Small intestine (tissue), 7 donors: ENCODE data around the gene DPH1. TPM values are rescaled to one million over a fixed set of nuclear protein-coding genes. Genes with fewer than 3 reads are reported as not detected.

Source experiments
- DNase-seq, 2 donors: peaks; one replicate each; pipeline versions ENCODE4 v3.0.0 to v3.0.0-alpha.2; 2013
- FAIRE-seq: peaks from 2 replicates; lab custom pipeline; 2012; peaks lifted over from hg19 to GRCh38; lab: Jason Lieb, UNC
- H3K27ac ChIP-seq, 3 donors: one replicate each; pipeline ENCODE4 v1.5.1; 2013; ENCODE audit warnings: low read length in 2 of 3, mild to moderate bottlenecking in 2 of 3, control low read depth in 1 of 3, inconsistent platforms in 1 of 3, low read depth in 1 of 3, moderate library complexity in 1 of 3
- H3K27me3 ChIP-seq, 3 donors: one replicate each; pipeline ENCODE4 v1.6.1; 2013; ENCODE audit warnings: low read length in 3 of 3, inconsistent platforms in 1 of 3; ENCODE audit not compliant: control insufficient read depth in 3 of 3, insufficient read depth in 3 of 3
- H3K36me3 ChIP-seq, 3 donors: one replicate each; pipeline ENCODE4 v1.6.1; 2013; ENCODE audit warnings: low read length in 3 of 3, inconsistent platforms in 1 of 3, low read depth in 1 of 3, mild to moderate bottlenecking in 1 of 3, moderate library complexity in 1 of 3; ENCODE audit not compliant: control insufficient read depth in 3 of 3, insufficient read depth in 2 of 3
- H3K4me1 ChIP-seq, 3 donors: one replicate each; pipeline ENCODE4 v1.6.1; 2013; ENCODE audit warnings: low read length in 2 of 3, inconsistent platforms in 1 of 3, low read depth in 1 of 3, mild to moderate bottlenecking in 1 of 3, moderate library complexity in 1 of 3; ENCODE audit not compliant: control insufficient read depth in 3 of 3, insufficient read depth in 2 of 3
- H3K4me3 ChIP-seq, 3 donors: one replicate each; pipeline ENCODE4 v1.5.1; 2013; ENCODE audit warnings: low read length in 3 of 3, control low read depth in 1 of 3, inconsistent platforms in 1 of 3, low read depth in 1 of 3, mild to moderate bottlenecking in 1 of 3, moderate library complexity in 1 of 3
- H3K9me3 ChIP-seq, 2 donors: one replicate each; pipeline ENCODE4 v1.6.1; 2013; ENCODE audit warnings: low read depth in 1 of 2, low read length in 1 of 2; ENCODE audit not compliant: control insufficient read depth in 2 of 2, insufficient read depth in 1 of 2
- WGBS, 3 donors: extraction: QIAGEN DNeasy Blood & Tissue Kit; methylation state at CpG; one replicate each; pipeline ENCODE4 v1.1.7; 2013; 5-methylcytosine and 5-hydroxymethylcytosine counted together
- polyA plus RNA-seq, 4 donors: library from polyadenylated mRNA; stranded (reverse) in 3 of 4; unstranded in 1 of 4; fragments of 200-250 nt in 3 of 4; fragments of 120-200 nt in 1 of 4; gene quantifications; one replicate each; pipeline versions ENCODE4 v1.2.1 to v1.2.3, GENCODE V29; 2013
- donor health status: healthy with polysubstance abuse.
- donor health status: control.
- donor health status: control.
- donor health status: Bipolar disorder and iron deficiency.
- donor health status: healthy.

The DPH1 gene
- polyA plus RNA-seq, 4 donors = 11.6 to 40.2 (median 15.8) TPM

DNA sequence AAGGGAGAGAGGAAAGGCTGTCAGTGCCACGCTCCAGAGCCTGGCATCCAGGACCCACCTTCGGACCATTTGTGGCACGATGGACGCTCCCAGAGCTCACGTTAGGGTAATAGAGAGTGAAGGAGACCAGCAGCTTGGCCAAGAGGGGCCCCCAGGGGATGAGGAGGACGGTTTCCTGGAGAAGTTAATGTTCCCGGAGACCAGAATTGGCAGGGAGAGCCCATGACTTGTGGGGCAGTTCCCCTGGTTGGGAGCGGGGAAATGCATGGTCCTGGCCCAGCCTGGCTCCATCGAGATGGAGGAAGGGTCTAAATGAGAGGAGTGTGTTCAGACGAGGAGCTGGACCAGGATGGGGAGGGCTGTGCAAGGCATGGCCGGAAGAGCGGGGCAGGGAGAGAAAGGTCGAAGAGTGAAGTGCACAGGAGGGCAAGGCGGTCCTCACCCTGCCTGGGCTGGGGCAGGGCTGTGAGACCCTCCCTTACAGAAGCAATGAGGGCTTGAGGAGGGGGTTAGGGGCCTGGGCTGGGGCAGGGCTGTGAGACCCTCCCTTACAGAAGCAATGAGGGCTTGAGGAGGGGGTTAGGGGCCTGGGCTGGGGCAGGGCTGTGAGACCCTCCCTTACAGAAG, 22.1 kb downstream of the DPH1 start:
- peaks cover 0 to 68% (median 5%) of the 10 kb centered on the region in 3 donors for H3K27me3 ChIP-seq
- DNase-seq = peak in 1 of 2 donors; percentile 22
- WGBS, 3 donors = 35 to 59% (median 43%) methylated on average over 14 of the region's 14 CpGs

DNA sequence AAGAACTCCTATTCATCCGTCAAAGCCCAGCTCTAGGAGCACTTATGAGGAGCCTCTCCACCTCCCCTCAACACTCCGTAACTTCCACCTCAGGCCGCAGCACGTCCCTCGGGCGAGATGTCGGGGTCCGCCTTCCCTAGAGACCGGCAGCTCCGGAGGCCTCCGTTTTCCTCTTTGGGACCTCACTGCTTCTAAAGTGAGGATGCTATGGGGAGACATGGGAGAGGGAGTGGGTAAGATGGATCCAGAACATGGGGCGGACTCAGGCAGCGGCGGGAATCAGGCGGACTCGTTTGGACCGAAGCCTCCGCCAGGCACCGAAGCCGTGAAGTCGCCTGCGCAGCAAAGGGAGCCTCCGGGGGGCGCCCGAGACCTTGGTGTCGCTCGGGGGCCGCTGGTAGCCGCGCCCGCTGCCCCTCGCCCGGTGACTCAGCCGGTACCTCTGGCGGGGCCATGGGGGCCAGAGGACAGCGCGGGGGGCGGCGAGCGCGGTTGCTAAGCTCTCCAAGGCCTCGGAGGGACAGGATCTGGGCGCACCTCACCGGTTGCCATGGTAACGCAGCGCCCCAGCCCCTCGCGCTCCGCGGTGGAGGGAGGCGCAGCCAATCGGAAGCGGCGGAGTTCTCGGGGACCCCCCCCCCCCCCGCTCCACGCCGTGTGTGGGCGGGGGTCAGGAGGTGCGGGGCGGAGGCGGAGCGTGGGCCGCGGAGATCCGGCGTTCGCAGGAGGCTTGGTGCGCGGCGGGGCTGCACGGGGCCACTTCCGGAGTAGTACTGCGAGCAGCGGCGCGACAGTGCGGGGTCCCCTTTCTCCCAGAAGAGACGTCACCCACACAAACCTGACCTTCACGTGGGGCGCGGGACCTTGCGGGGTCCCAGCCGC, 23.7 kb downstream of the DPH1 start:
- Histone ChIP-seq H3K4me3 (peak overlapping the region; percentile 30 to 35 (median 31)), H3K27me3 (peaks cover 2 to 61% (median 10%) of the 10 kb centered on the region in 3 donors), H3K27ac (peak overlapping the region; percentile 45 to 84 (median 58)), H3K36me3 (peaks cover 0 to 14% (median 0%) of the 10 kb centered on the region in 3 donors), H3K4me1 (peaks cover 0 to 31% (median 15%) of the 10 kb centered on the region in 3 donors), H3K9me3 (peaks cover 0 to 2% of the 10 kb centered on the region in 2 donors)
- 4 to 6% (median 6%) methylated on average over 58 to 84 of the region's 84 CpGs for WGBS, 3 donors
- peak in 1 of 2 donors; percentile 81 for DNase-seq
- FAIRE-seq = no peak

More for the DNA sequence above, 22.1 kb downstream of the DPH1 start:
- H3K4me3 ChIP-seq = no peak overlapping the region
- no peak for FAIRE-seq
- peaks cover 0 to 27% (median 15%) of the 10 kb centered on the region in 3 donors for H3K4me1 ChIP-seq
- H3K27ac ChIP-seq = no peak overlapping the region
- H3K36me3 ChIP-seq = peaks cover 0 to 8% (median 0%) of the 10 kb centered on the region in 3 donors
- H3K9me3 ChIP-seq = peaks cover 0 to 2% of the 10 kb centered on the region in 2 donors

DNA sequence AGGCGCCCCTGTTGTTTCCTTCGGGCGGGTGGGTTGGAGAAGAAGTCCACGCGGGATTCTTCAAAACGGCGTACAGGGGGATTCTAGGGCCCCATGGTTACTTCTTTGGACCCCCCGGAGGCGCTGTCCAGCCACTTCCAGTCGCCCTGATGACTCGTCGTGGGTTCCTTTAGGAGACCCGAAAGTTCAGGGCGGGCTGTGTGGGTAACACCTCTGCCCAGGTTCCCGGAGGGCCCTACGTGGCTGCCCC, 24.2 kb downstream of the DPH1 start:
- WGBS, 3 donors = 4 to 11% (median 9%) methylated on average over 16 of the region's 16 CpGs
- Histone ChIP-seq H3K27ac (peak overlapping the region; percentile 45 to 84 (median 58)), H3K9me3 (peaks cover 0 to 2% of the 10 kb centered on the region in 2 donors), H3K27me3 (peaks cover 2 to 61% (median 12%) of the 10 kb centered on the region in 3 donors), H3K36me3 (peaks cover 0 to 17% (median 4%) of the 10 kb centered on the region in 3 donors), H3K4me1 (peaks cover 0 to 26% (median 9%) of the 10 kb centered on the region in 3 donors), H3K4me3 (peak overlapping the region; percentile 30 to 35 (median 31))
- FAIRE-seq (no peak), DNase-seq (no peak)

DNA sequence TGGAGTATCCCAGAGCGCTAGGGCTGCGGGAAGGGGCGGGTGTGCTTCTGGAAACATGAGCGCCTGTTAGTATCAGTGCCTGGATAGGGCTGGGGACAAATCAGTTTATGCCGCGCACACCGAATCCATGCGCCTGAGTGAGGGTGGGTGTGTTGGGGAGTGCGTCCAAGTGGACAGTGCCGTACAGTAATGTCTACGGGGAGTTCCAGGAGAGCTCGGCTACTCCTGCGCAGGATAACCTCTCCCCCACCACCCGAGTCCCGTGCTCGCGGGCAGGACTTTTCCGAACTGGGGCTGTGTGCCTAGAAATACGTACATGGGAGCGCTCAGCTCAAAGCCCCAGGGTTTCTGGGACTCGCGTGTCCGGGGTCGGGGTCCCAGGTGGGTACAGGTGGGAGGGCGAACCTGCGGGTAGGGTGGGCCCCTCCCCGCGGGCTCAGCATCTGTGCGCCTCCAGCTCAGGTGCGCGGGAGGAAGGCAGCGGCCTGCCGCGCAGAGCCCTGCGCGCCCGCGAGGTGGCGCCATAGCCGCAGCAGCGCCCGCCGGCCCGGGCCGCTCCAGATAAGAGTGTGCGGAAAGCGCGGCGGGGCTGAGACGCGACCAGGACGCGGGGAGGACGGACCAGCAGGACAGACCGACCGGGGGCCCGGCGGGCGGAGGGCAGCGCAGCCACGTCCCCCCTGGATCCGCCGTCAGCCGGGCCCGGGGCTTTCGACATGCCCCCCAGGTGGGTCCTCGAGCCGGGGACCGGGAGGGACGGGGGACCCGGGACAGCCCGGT, 24.7 kb downstream of the DPH1 start, which contains the start of gene HIC1:
Gene HIC1, plus strand, starts transcription at position 592 of the 780 bp plus-strand sequence. CDS start 1,588 bp downstream, outside the sequence.
- H3K27me3 ChIP-seq = peaks cover 2 to 62% (median 12%) of the 10 kb centered on the region in 3 donors
- peaks cover 0 to 28% (median 8%) of the 10 kb centered on the region in 3 donors for H3K4me1 ChIP-seq
- DNase-seq (peak; percentile 56 to 87), FAIRE-seq (no peak)
- H3K4me3 ChIP-seq = peak within 1 kb of the TSS; percentile 35 to 75 (median 56)
- WGBS, 3 donors = 1 to 2% (median 1%) methylated on average over 65 to 72 of the region's 72 CpGs
- peak within 1 kb of the TSS; percentile 63 to 93 (median 82) for H3K27ac ChIP-seq
- peaks cover 0 to 22% (median 8%) of the 10 kb centered on the region in 3 donors for H3K36me3 ChIP-seq
- H3K9me3 ChIP-seq = peaks cover 0 to 2% of the 10 kb centered on the region in 2 donors

DNA sequence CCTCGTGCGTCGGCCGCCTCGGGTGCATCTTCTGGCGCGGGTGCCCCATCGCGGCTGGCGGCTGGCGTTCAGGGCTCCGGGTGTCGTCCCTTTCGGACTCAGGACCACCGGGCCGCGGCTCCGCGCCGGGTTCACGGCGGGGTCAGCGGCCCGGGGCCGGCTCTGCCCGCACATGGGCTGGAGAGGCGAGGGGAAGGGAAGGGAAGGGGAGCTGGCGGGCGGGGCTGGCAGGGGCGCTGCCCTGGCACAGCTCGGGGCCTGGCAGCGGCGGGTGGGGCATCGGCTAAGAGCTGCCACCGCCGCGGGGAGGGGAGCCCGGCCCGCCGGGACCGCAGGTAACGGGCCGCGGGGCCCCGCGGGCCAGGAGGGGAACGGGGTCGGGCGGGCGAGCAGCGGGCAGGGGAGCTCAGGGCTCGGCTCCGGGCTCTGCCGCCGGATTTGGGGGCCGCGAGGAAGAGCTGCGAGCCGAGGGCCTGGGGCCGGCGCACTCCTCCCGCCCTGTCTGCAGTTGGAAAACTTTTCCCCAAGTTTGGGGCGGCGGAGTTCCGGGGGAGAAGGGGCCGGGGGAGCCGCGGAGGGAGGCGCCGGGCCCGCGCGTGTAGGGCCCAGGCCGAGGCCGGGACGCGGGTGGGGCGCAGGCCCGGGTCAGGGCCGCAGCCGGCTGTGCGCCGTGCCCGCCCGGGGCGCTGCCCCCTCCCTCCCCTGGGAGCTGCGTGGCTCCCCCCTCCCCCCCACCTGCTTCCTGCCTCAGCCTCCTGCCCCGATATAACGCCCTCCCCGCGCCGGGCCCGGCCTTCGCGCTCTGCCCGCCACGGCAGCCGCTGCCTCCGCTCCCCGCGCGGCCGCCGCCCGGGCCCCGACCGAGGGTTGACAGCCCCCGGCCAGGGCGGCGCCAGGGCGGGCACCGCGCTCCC, 25.6 kb downstream of the DPH1 start:
- peak overlapping the region; percentile 80 to 93 (median 82) for H3K27ac ChIP-seq
- FAIRE-seq (no peak), DNase-seq (peak in 1 of 2 donors; percentile 40)
- H3K27me3 ChIP-seq = peaks cover 2 to 70% (median 12%) of the 10 kb centered on the region in 3 donors
- H3K36me3 ChIP-seq = peaks cover 0 to 30% (median 8%) of the 10 kb centered on the region in 3 donors
- H3K9me3 ChIP-seq = peaks cover 0 to 2% of the 10 kb centered on the region in 2 donors
- 0 to 4% (median 1%) methylated on average over 21 to 113 of the region's 113 CpGs for WGBS, 3 donors
- peak overlapping the region; percentile 53 to 75 (median 56) for H3K4me3 ChIP-seq
- H3K4me1 ChIP-seq = peaks cover 0 to 36% (median 7%) of the 10 kb centered on the region in 3 donors

DNA sequence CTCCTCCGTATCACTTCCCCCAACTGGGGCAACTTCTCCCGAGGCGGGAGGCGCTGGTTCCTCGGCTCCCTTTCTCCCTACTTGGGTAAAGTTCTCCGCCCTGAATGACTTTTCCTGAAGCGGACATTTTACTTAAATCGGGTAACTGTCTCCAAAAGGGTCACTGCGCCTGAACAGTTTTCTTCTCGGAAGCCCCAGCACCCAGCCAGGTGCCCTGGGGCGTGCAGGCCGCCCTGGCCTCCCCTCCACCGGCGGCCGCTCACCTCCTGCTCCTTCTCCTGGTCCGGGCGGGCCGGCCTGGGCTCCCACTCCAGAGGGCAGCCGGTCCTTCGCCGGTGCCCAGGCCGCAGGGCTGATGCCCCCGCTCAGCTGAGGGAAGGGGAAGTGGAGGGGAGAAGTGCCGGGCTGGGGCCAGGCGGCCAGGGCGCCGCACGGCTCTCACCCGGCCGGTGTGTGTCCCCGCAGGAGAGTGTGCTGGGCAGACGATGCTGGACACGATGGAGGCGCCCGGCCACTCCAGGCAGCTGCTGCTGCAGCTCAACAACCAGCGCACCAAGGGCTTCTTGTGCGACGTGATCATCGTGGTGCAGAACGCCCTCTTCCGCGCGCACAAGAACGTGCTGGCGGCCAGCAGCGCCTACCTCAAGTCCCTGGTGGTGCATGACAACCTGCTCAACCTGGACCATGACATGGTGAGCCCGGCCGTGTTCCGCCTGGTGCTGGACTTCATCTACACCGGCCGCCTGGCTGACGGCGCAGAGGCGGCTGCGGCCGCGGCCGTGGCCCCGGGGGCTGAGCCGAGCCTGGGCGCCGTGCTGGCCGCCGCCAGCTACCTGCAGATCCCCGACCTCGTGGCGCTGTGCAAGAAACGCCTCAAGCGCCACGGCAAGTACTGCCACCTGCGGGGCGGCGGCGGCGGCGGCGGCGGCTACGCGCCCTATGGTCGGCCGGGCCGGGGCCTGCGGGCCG, 26.5 kb downstream of the DPH1 start:
- H3K27ac ChIP-seq = peak overlapping the region; percentile 72 to 89 (median 80)
- H3K4me1 ChIP-seq = peaks cover 0 to 45% (median 5%) of the 10 kb centered on the region in 3 donors
- peak in 1 of 2 donors; percentile 75 for DNase-seq
- peaks cover 1 to 40% (median 8%) of the 10 kb centered on the region in 3 donors for H3K36me3 ChIP-seq
- peaks cover 0 to 2% of the 10 kb centered on the region in 2 donors for H3K9me3 ChIP-seq
- H3K4me3 ChIP-seq = peak overlapping the region; percentile 53 to 75 (median 56)
- 8 to 21% (median 12%) methylated on average over 54 to 85 of the region's 85 CpGs for WGBS, 3 donors
- peaks cover 2 to 63% (median 9%) of the 10 kb centered on the region in 3 donors for H3K27me3 ChIP-seq
- FAIRE-seq = no peak
